HG03108 (cell line): ENCODE results near the gene FCRL3.
"Not testable (repeated sequence)": the region's sequence is repeated elsewhere in the genome, so short reads cannot be mapped to it uniquely, and the experiment has no call there.

ENCODE experiments used
- ATAC-seq: cut with Tn5 transposase; IDR thresholded peaks from one replicate; pipeline ENCODE4 v1.9.1; 2021; ENCODE audit warnings: moderate library complexity; ENCODE audit not compliant: unreplicated experiment

Gene FCRL3, protein sequence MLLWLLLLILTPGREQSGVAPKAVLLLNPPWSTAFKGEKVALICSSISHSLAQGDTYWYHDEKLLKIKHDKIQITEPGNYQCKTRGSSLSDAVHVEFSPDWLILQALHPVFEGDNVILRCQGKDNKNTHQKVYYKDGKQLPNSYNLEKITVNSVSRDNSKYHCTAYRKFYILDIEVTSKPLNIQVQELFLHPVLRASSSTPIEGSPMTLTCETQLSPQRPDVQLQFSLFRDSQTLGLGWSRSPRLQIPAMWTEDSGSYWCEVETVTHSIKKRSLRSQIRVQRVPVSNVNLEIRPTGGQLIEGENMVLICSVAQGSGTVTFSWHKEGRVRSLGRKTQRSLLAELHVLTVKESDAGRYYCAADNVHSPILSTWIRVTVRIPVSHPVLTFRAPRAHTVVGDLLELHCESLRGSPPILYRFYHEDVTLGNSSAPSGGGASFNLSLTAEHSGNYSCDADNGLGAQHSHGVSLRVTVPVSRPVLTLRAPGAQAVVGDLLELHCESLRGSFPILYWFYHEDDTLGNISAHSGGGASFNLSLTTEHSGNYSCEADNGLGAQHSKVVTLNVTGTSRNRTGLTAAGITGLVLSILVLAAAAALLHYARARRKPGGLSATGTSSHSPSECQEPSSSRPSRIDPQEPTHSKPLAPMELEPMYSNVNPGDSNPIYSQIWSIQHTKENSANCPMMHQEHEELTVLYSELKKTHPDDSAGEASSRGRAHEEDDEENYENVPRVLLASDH

GRCh38 chr1:157700732-157701131 is at the start of gene FCRL3:
Gene FCRL3, minus strand, starts transcription at chr1:157700769. Its CDS starts 280 bp downstream, at chr1:157700489.
- no peak for ATAC-seq

- ATAC-seq, result no peak
Measured at GRCh38 chr1:157748262-157748817, 47.8 kb upstream of the FCRL3 start.

DNA sequence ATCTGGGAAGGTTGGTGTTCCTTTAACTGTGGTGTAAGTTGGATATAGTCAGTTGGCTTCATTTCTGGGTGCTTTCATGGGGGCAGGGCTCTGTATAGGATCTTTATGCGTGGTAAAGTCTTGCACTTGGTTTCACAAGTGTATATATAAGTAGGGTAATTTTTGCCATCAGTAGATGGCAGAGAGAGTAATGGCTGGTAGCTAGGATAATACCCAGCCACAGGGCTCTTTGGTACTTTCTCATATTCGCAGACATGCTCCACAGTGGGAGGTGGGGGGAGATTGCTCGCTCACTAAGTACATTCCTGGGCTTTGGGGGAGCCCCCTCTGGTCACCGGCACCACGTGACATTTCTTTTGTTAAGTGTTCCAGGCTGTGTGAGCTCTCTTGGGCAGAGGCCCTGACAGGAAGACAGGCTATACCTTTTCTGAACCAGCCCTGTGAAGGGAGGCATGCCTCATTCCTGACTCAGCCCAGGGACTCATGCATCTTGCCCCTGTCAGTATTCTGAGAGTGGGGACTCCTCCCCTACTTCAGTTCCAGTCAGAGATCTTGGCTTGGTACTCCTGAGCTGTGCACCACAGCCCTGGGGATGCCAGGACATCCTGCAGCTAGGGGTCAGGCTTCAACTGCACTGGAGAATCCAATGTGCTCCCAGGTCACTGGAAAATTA is 38.8 kb upstream of the FCRL3 start:
- no peak for ATAC-seq

DNA sequence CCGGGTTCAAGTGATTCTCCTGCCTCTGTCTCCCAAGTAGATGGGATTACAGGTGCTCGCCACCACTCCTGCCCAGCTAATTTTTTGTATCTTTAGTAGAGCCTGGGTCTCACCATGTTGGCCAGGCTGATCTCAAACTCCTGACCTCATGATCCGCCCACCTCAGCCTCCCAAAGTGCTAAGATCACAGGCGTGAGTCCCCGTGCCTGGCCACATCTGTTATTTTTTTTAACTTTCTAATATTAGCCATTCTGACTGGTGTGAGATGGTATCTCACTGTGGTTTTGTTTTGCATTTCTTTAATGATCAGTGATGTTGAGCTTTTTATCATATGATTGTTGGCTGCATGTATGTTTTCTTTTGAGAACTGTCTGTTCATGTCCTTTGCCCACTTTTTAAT is 35.4 kb upstream of the FCRL3 start:
- ATAC-seq, result not testable (repeated sequence)

GRCh38 chr1:157734321-157734720 is 33.8 kb upstream of the FCRL3 start:
- ATAC-seq, result no peak

- ATAC-seq, result no peak
Measured at GRCh38 chr1:157732755-157733154, 32.2 kb upstream of the FCRL3 start.

DNA sequence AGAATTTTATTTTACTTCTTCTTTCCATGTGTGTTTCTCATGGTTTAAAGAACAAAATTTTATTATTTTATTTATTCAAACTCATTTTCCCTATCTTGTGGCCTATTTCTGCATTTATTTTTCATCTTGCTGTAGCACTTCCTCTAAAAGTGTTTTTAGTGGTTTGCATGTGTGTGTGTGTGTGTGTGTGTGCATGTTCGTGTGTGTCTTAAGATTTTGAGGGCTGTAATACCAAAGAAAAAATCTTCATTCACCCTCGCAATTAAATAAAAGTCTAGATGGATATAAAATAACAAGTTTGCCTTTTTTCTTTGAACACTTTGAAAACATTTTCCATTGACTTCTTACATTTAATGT is 24.6 kb upstream of the FCRL3 start:
- no peak for ATAC-seq

- ATAC-seq, result no peak
Measured at GRCh38 chr1:157724537-157725220, 24.1 kb upstream of the FCRL3 start.

DNA sequence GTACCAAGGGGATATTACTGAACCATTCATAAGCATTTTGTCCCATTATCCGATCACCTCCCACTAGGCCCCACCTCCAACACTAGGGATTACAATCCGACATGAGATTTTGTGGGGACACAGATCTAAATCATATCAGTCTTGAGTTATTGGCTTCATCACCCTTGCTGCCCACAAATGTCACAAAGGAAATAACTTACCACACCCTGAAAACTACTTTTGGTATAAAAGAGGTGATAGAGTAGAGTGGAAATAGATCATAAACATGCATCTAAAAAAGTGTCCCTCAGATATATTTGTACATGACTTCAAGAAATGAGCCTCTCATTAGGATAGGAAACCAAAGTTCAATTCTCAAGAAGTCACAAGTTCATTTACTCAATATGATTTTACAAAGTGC is 22.6 kb upstream of the FCRL3 start:
- ATAC-seq, result no peak

GRCh38 chr1:157721985-157722384 is 21.4 kb upstream of the FCRL3 start:
- no peak for ATAC-seq

DNA sequence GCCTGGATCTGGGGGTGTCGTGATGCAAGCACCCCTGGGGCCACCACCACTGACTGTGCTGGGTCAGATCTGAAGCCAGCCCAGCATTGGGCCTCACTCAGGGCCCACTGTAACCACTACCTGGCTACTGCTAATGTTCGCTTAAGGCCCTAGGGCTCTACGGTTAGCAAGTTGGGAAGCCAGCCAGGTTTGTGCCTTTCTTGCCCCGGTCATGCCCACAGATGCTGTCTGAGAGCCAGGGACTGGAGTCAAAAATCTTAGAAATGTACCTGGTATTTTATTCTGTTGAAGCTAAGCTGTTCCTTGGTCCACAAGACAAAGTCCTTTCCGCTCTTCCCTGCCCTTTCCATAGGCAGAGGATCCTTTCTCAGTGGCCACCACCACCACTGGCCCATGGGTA is 15.2 kb upstream of the FCRL3 start:
- no peak for ATAC-seq

GRCh38 chr1:157711802-157712201 is 11.2 kb upstream of the FCRL3 start:
- no peak for ATAC-seq

- ATAC-seq, result no peak
Measured at GRCh38 chr1:157704878-157705277, 4.3 kb upstream of the FCRL3 start.

DNA sequence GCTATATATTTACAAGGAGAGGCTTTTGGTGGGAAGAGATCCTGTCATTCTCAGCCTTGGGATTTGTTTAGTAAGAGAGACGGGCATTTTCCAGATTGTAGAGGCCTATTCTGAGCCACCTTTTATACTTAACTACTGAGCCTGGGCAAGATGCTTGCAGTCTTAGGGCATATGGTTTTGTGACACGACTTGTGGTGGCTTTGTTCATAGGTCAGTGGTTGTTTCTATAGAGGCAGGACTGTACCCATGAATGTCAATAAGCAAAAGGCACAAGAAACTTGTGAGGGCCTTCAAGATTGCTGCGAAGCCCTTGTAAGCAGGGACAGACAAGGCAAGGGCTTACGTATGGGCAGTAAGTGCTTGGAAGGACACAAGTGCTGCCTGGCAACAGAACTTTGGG is 3.4 kb upstream of the FCRL3 start:
- ATAC-seq, result no peak

- ATAC-seq, result no peak
Measured at GRCh38 chr1:157702308-157702825, 1.8 kb upstream of the FCRL3 start.

- no peak for ATAC-seq
Measured at GRCh38 chr1:157700305-157700704, 264 bp downstream of the FCRL3 start.

- ATAC-seq, result no peak
Measured at GRCh38 chr1:157697781-157698569, 2.6 kb downstream of the FCRL3 start.

DNA sequence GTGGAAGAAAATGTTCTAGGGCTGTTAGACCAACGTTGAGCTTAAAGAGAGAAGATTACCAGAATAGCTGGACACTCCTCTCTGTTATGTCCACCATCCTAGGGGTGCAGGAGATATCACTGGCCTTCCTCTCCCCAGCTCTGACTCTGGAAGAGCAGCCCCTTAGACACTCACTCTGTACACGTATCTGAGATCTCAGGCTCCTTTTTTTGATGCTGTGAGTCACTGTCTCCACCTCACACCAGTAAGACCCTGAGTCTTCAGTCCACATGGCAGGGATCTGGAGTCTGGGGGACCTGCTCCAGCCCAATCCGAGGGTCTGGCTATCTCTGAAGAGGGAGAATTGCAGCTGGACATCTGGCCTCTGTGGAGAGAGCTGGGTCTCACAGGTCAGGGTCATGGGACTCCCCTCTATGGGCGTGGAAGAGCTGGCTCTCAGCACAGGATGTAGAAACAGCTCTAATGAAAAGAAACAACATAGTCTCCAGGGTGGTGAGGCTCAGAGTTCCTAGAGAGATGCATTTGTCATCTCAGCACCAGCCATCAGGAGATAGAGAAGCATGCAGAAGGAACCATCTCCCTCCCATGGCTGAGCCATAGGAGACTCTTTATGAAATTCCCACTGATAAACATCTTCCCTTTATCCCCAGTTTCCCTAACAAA is 3.5 kb downstream of the FCRL3 start:
- ATAC-seq, result no peak

- ATAC-seq, result no peak
Measured at GRCh38 chr1:157695417-157695816, 5.2 kb downstream of the FCRL3 start.
